Ovary (tissue), 9 donors: ENCODE measurements around the gene PEAK1. TPM values are rescaled to one million over a fixed set of nuclear protein-coding genes. Genes with fewer than 3 reads are reported as not detected.

Experiments
- DNase-seq, 5 donors: peaks; one replicate each; pipeline ENCODE4 v3.0.0-alpha.2; 2019 to 2020
- H3K27ac ChIP-seq, 2 donors: fragments of 200-600 bp; one replicate each; pipeline versions ENCODE4 v1.5.1 to v1.8.0; 2019 to 2022
- H3K27me3 ChIP-seq: fragments of 200-600 bp; one replicate; pipeline ENCODE4 v1.8.0; 2022
- H3K36me3 ChIP-seq: fragments of 200-600 bp; sonication (generic); one replicate; pipeline ENCODE4 v1.5.1; 2019
- H3K4me1 ChIP-seq: one replicate; pipeline ENCODE4 v1.8.1; 2013; ENCODE audit warnings: mild to moderate bottlenecking, moderate library complexity; ENCODE audit not compliant: insufficient read depth
- H3K4me3 ChIP-seq: fragments of 200-600 bp; sonication (generic); one replicate; pipeline ENCODE4 v1.5.1; 2017
- H3K9me3 ChIP-seq, 2 donors: fragments of 200-600 bp in 1 of 2; sonication (generic) in 1 of 2; one replicate each; pipeline versions ENCODE4 v1.5.1 to v1.8.1; 2013 to 2019; ENCODE audit warnings: mild to moderate bottlenecking in 1 of 2, moderate library complexity in 1 of 2
- CTCF ChIP-seq, 3 donors: fragments of 450-650 bp in 2 of 3; fragments of 200-600 bp in 1 of 3; IDR thresholded peaks; one replicate each; pipeline versions ENCODE4 v1.5.1 to v1.8.0; 2016 to 2022; ENCODE audit warnings: antibody characterized with exemption in 3 of 3, mild to moderate bottlenecking in 1 of 3
- EP300 ChIP-seq: sonication (generic); formaldehyde crosslinking; IDR thresholded peaks from one replicate; pipeline ENCODE4 v1.6.1; 2017; ENCODE audit warnings: antibody characterized with exemption
- POLR2A ChIP-seq: fragments of 450-650 bp; IDR thresholded peaks from one replicate; pipeline ENCODE4 v1.6.1; 2017; ENCODE audit warnings: antibody characterized with exemption, mild to moderate bottlenecking, moderate library complexity
- WGBS, 3 donors: extraction: QIAGEN DNeasy Blood & Tissue Kit in 1 of 3; methylation state at CpG; one replicate each; pipeline versions ENCODE4 v1.1.5 to v1.1.7; 2013 to 2017; 5-methylcytosine and 5-hydroxymethylcytosine counted together
- intact Hi-C, 4 donors: fragments of 100-400 bp; cut with DNase I; formaldehyde crosslinking; loops; one replicate each; pipeline versions ENCODE4 v1.11.0 to v1.15.1; 2022 to 2023
- polyA plus RNA-seq, 2 donors: library from polyadenylated mRNA; stranded (reverse); fragments of 200-250 nt in 1 of 2; fragments of 350-450 nt in 1 of 2; fragmentation: Illumina TruSeq in 1 of 2; extraction: RNeasy Lipid Tissue Mini Kit (QIAGEN cat#74804) in 1 of 2; gene quantifications; one replicate each; pipeline ENCODE4 v1.2.3, GENCODE V29; 2013 to 2014
- total RNA-seq, 7 donors: library from RNA; depleted of rRNA in 2 of 7; stranded (reverse); fragments of >200 nt in 2 of 7; fragmentation: NEBNext Ultra II Directional in 3 of 7; extraction: Animal tissue kit (Norgen Biotek cat#: 25700) in 3 of 7; gene quantifications; one replicate each; pipeline versions ENCODE4 v1.1.0 to v1.2.4, GENCODE V29; 2016 to 2023
- donor health status: DM: no; HTN: no; CAD: no; lungs with moderate emphysema.
- donor health status: DM: no; HTN: no; CAD: no.
- donor health status: Bipolar disorder and iron deficiency.
- donor health status: DM: yes; HTN: yes; CAD: no.
- donor health status: DM: no; HTN: no; CAD: no.
- donor health status: DM: yes; HTN: yes; CAD: no.

PEAK1 gene
- total and polyA plus RNA-seq, 9 donors: 6.6 to 48.4 (median 41.4) TPM

- Histone ChIP-seq H3K4me1 (no peaks in the 10 kb centered on the region), H3K27me3 (no peaks in the 10 kb centered on the region), H3K9me3 (no peaks in the 10 kb centered on the region), H3K27ac (no peak overlapping the region), H3K36me3 (no peaks in the 10 kb centered on the region), H3K4me3 (peak overlapping the region; percentile 18)
- no peak for TF ChIP-seq CTCF (IDR thresholded peaks at IDR 0.05)
- no peak for TF ChIP-seq POLR2A
- no peak for TF ChIP-seq EP300
- WGBS, 3 donors: 11 to 20% (median 18%) methylated on average over 21 of the region's 21 CpGs
- DNase-seq: peak; percentile 53 to 70 (median 58)
- intact Hi-C loops: no loop called here
These were observed 336.3 kb downstream of the PEAK1 start for GRCh38 chr15:77083381-77084160.

- Histone ChIP-seq H3K27ac (no peak overlapping the region), H3K36me3 (no peaks in the 10 kb centered on the region), H3K9me3 (no peaks in the 10 kb centered on the region), H3K4me3 (no peak overlapping the region), H3K27me3 (no peaks in the 10 kb centered on the region), H3K4me1 (no peaks in the 10 kb centered on the region)
- TF ChIP-seq EP300 (no peak), CTCF (IDR thresholded peaks at IDR 0.05) (no peak), POLR2A (no peak)
- WGBS, 3 donors: 52 to 64% (median 64%) methylated on average over 5 of the region's 5 CpGs
- intact Hi-C loops: no loop called here
- DNase-seq: no peak
These were observed 337.9 kb downstream of the PEAK1 start for GRCh38 chr15:77081971-77082370.

- Histone ChIP-seq H3K27ac (no peak overlapping the region), H3K9me3 (no peaks in the 10 kb centered on the region), H3K4me3 (no peak overlapping the region), H3K36me3 (no peaks in the 10 kb centered on the region), H3K4me1 (no peaks in the 10 kb centered on the region), H3K27me3 (no peaks in the 10 kb centered on the region)
- WGBS, 3 donors: 64 to 86% (median 74%) methylated on average over 4 of the region's 4 CpGs
- intact Hi-C loops: no loop called here
- no peak for TF ChIP-seq POLR2A
- TF ChIP-seq EP300: no peak
- TF ChIP-seq CTCF (IDR thresholded peaks at IDR 0.05): no peak
- no peak for DNase-seq
These were observed 343.5 kb downstream of the PEAK1 start for GRCh38 chr15:77076323-77076915.

GRCh38 chr15:77075528-77075927 lies 344.4 kb downstream of the PEAK1 start:
- no peaks in the 10 kb centered on the region for H3K9me3 ChIP-seq
- 4 to 25% (median 14%) methylated on average over 9 of the region's 9 CpGs for WGBS, 3 donors
- no peak for DNase-seq
- no peaks in the 10 kb centered on the region for H3K36me3 ChIP-seq
- H3K4me3 ChIP-seq: no peak overlapping the region
- intact Hi-C loops: no loop called here
- TF ChIP-seq CTCF (IDR thresholded peaks at IDR 0.05) (no peak), POLR2A (no peak), EP300 (no peak)
- H3K27ac ChIP-seq: no peak overlapping the region
- no peaks in the 10 kb centered on the region for H3K4me1 ChIP-seq
- H3K27me3 ChIP-seq: no peaks in the 10 kb centered on the region
